Lung microvascular endothelial cell (primary cell): ENCODE results near the gene DIAPH2. TPM values are rescaled to one million over a fixed set of nuclear protein-coding genes. Genes with fewer than 3 reads are reported as not detected.

Experiments used
- DNase-seq, 2 donors: peaks; one replicate each; pipeline versions ENCODE4 v3.0.0 to v3.0.0-alpha.2; 2010; ENCODE audit warnings: low read depth in 2 of 2
- total RNA-seq: library from RNA; depleted of rRNA; stranded (reverse); fragments of >200 nt; gene quantifications from 2 replicates; pipeline ENCODE4 v1.2.1, GENCODE V29; 2014

The DIAPH2 gene
- total RNA-seq, 1 donor from 2014 or later = 13.5 TPM

GRCh38 chrX:97039363-97040029, 354.9 kb downstream of the DIAPH2 start:
- DNase-seq = peak; percentile 61 to 81

GRCh38 chrX:97045470-97045869, 360.8 kb downstream of the DIAPH2 start:
- no peak for DNase-seq

- DNase-seq = no peak
These were observed 362.2 kb downstream of the DIAPH2 start for GRCh38 chrX:97046867-97047266.

- no peak for DNase-seq
These were observed 365.8 kb downstream of the DIAPH2 start for GRCh38 chrX:97050392-97050791.

- peak in 1 of 2 donors; percentile 23 for DNase-seq
These were observed 372.8 kb downstream of the DIAPH2 start for GRCh38 chrX:97057349-97057909.

- no peak for DNase-seq
These were observed 375.4 kb downstream of the DIAPH2 start for GRCh38 chrX:97060020-97060419.

- peak; percentile 10 to 55 for DNase-seq
These were observed 380.4 kb downstream of the DIAPH2 start for GRCh38 chrX:97065066-97065465.

GRCh38 chrX:97065973-97066372, 381.3 kb downstream of the DIAPH2 start:
- no peak for DNase-seq

GRCh38 chrX:97066381-97066780, 381.7 kb downstream of the DIAPH2 start:
- DNase-seq = no peak

- DNase-seq = no peak
These were observed 385.7 kb downstream of the DIAPH2 start for GRCh38 chrX:97070346-97070745.

GRCh38 chrX:97074400-97074799, 389.8 kb downstream of the DIAPH2 start:
- no peak for DNase-seq

- DNase-seq = no peak
These were observed 404.5 kb downstream of the DIAPH2 start for GRCh38 chrX:97089116-97089515.

- DNase-seq = no peak
These were observed 411.7 kb downstream of the DIAPH2 start for GRCh38 chrX:97096385-97096784.

- DNase-seq = no peak
These were observed 418.3 kb downstream of the DIAPH2 start for GRCh38 chrX:97102938-97103337.

GRCh38 chrX:97109730-97110129, 425.1 kb downstream of the DIAPH2 start:
- no peak for DNase-seq

GRCh38 chrX:97117572-97117971, 432.9 kb downstream of the DIAPH2 start:
- DNase-seq = no peak

GRCh38 chrX:97119474-97120109, 434.9 kb downstream of the DIAPH2 start:
- DNase-seq = no peak

GRCh38 chrX:97123001-97123400, 438.4 kb downstream of the DIAPH2 start:
- no peak for DNase-seq

- no peak for DNase-seq
These were observed 441.4 kb downstream of the DIAPH2 start for GRCh38 chrX:97126020-97126419.

GRCh38 chrX:97132664-97133415, 448.2 kb downstream of the DIAPH2 start:
- no peak for DNase-seq

GRCh38 chrX:97145934-97146333, 461.3 kb downstream of the DIAPH2 start:
- DNase-seq = no peak

GRCh38 chrX:97155816-97156215, 471.2 kb downstream of the DIAPH2 start:
- no peak for DNase-seq
